AG08395 (cell line): ENCODE data around the gene NEU1.
"Not testable (repeated sequence)": the region's sequence is repeated elsewhere in the genome, so short reads cannot be mapped to it uniquely, and the experiment has no call there.

ENCODE experiments used
- DNase-seq: peaks from one replicate; pipeline ENCODE4 v3.0.0; 2012; ENCODE audit warnings: mixed read lengths, low spot score

NEU1 gene

GRCh38 chr6:31838968-31839367 lies 23.7 kb downstream of the NEU1 start:
- DNase-seq, result no peak

- not testable (repeated sequence) for DNase-seq
These were observed 24.5 kb downstream of the NEU1 start for GRCh38 chr6:31838114-31838553.

- DNase-seq, result no peak
These were observed 25.1 kb downstream of the NEU1 start for GRCh38 chr6:31837369-31838113.

GRCh38 chr6:31836474-31837368 lies 25.9 kb downstream of the NEU1 start:
- DNase-seq, result no peak

- DNase-seq, result no peak
These were observed 26.6 kb downstream of the NEU1 start for GRCh38 chr6:31836047-31836473.

- peak; percentile 91 for DNase-seq
These were observed 28.0 kb downstream of the NEU1 start for GRCh38 chr6:31834367-31835250.

GRCh38 chr6:31831350-31832215 lies 31.0 kb downstream of the NEU1 start:
- DNase-seq, result no peak

GRCh38 chr6:31830886-31831335 lies 31.7 kb downstream of the NEU1 start:
- DNase-seq, result no peak

GRCh38 chr6:31829633-31830283 lies 32.9 kb downstream of the NEU1 start:
- no peak for DNase-seq

GRCh38 chr6:31827286-31828079 lies 35.1 kb downstream of the NEU1 start, which contains the start of gene HSPA1B:
HSPA1B (plus strand) TSS chr6:31827738; CDS start chr6:31827951, 213 bp downstream.
- peak; percentile 99 for DNase-seq

- DNase-seq, result peak; percentile 83
These were observed 35.8 kb downstream of the NEU1 start for GRCh38 chr6:31826793-31827285.

- no peak for DNase-seq
These were observed 37.1 kb downstream of the NEU1 start for GRCh38 chr6:31825553-31825952.

- not testable (repeated sequence) for DNase-seq
These were observed 38.9 kb downstream of the NEU1 start for GRCh38 chr6:31823592-31824196.

- DNase-seq, result peak; percentile 80
These were observed 40.4 kb downstream of the NEU1 start for GRCh38 chr6:31822036-31822821.

GRCh38 chr6:31821301-31822035 lies 41.2 kb downstream of the NEU1 start:
- peak; percentile 35 for DNase-seq

- DNase-seq, result not testable (repeated sequence)
These were observed 42.2 kb downstream of the NEU1 start for GRCh38 chr6:31820399-31820798.

- DNase-seq, result no peak
These were observed 42.7 kb downstream of the NEU1 start for GRCh38 chr6:31819871-31820299.
